Rectal smooth muscle tissue (tissue), 1 donor: ENCODE data around the gene SYT14.

Source experiments
- H3K27ac ChIP-seq: one replicate; pipeline ENCODE4 v1.7.0; 2013; ENCODE audit warnings: low read depth, low read length, inconsistent platforms
- H3K27me3 ChIP-seq: one replicate; pipeline ENCODE4 v1.7.0; 2013; ENCODE audit warnings: low read length; ENCODE audit not compliant: control insufficient read depth, insufficient read depth
- H3K36me3 ChIP-seq: one replicate; pipeline ENCODE4 v1.7.0; 2013; ENCODE audit warnings: low read length; ENCODE audit not compliant: control insufficient read depth, insufficient read depth
- H3K4me1 ChIP-seq: one replicate; pipeline ENCODE4 v1.7.0; 2013; ENCODE audit warnings: low read length; ENCODE audit not compliant: control insufficient read depth, insufficient read depth
- H3K4me3 ChIP-seq: one replicate; pipeline ENCODE4 v1.7.0; 2013; ENCODE audit warnings: low read length
- H3K9ac ChIP-seq: one replicate; pipeline ENCODE4 v1.7.0; 2013; ENCODE audit warnings: low read length

The SYT14 gene

GRCh38 chr1:209999005-209999404 is 61.0 kb downstream of the SYT14 start:
- H3K36me3 ChIP-seq: no peaks in the 10 kb centered on the region
- H3K9ac ChIP-seq: no peak overlapping the region
- H3K27me3 ChIP-seq: no peaks in the 10 kb centered on the region
- no peak overlapping the region for H3K27ac ChIP-seq
- no peaks in the 10 kb centered on the region for H3K4me1 ChIP-seq
- no peak overlapping the region for H3K4me3 ChIP-seq

GRCh38 chr1:210001751-210002150 is 63.7 kb downstream of the SYT14 start:
- no peak overlapping the region for H3K27ac ChIP-seq

GRCh38 chr1:210003501-210003900 is 65.5 kb downstream of the SYT14 start:
- Histone ChIP-seq H3K27me3 (no peaks in the 10 kb centered on the region), H3K4me1 (no peaks in the 10 kb centered on the region), H3K4me3 (no peak overlapping the region), H3K27ac (no peak overlapping the region), H3K9ac (no peak overlapping the region), H3K36me3 (no peaks in the 10 kb centered on the region)

More at GRCh38 chr1:210001751-210002150, 63.7 kb downstream of the SYT14 start:
- Histone ChIP-seq H3K4me3 (no peak overlapping the region), H3K4me1 (no peaks in the 10 kb centered on the region), H3K36me3 (no peaks in the 10 kb centered on the region), H3K9ac (no peak overlapping the region), H3K27me3 (no peaks in the 10 kb centered on the region)

GRCh38 chr1:210010161-210010560 is 72.1 kb downstream of the SYT14 start:
- Histone ChIP-seq H3K36me3 (no peaks in the 10 kb centered on the region), H3K4me3 (no peak overlapping the region), H3K4me1 (no peaks in the 10 kb centered on the region), H3K27ac (no peak overlapping the region), H3K9ac (no peak overlapping the region), H3K27me3 (no peaks in the 10 kb centered on the region)

GRCh38 chr1:210021145-210021860 is 83.3 kb downstream of the SYT14 start:
- Histone ChIP-seq H3K4me1 (no peaks in the 10 kb centered on the region), H3K9ac (no peak overlapping the region), H3K27me3 (no peaks in the 10 kb centered on the region), H3K27ac (no peak overlapping the region), H3K36me3 (no peaks in the 10 kb centered on the region), H3K4me3 (no peak overlapping the region)

- Histone ChIP-seq H3K36me3 (no peaks in the 10 kb centered on the region), H3K4me3 (no peak overlapping the region), H3K27ac (no peak overlapping the region), H3K27me3 (no peaks in the 10 kb centered on the region), H3K4me1 (no peaks in the 10 kb centered on the region), H3K9ac (no peak overlapping the region)
These were observed 84.0 kb downstream of the SYT14 start for GRCh38 chr1:210022044-210022443.

- no peak overlapping the region for H3K27ac ChIP-seq
These were observed 86.3 kb downstream of the SYT14 start for GRCh38 chr1:210024282-210024681.

GRCh38 chr1:210024996-210025395 is 87.0 kb downstream of the SYT14 start:
- no peak overlapping the region for H3K27ac ChIP-seq
- no peaks in the 10 kb centered on the region for H3K4me1 ChIP-seq
- no peak overlapping the region for H3K9ac ChIP-seq
- H3K36me3 ChIP-seq: no peaks in the 10 kb centered on the region
- no peaks in the 10 kb centered on the region for H3K27me3 ChIP-seq
- no peak overlapping the region for H3K4me3 ChIP-seq

More at GRCh38 chr1:210024282-210024681, 86.3 kb downstream of the SYT14 start:
- Histone ChIP-seq H3K4me1 (no peaks in the 10 kb centered on the region), H3K4me3 (no peak overlapping the region), H3K36me3 (no peaks in the 10 kb centered on the region), H3K27me3 (no peaks in the 10 kb centered on the region), H3K9ac (no peak overlapping the region)

- Histone ChIP-seq H3K27me3 (no peaks in the 10 kb centered on the region), H3K9ac (no peak overlapping the region)
These were observed 87.9 kb downstream of the SYT14 start for GRCh38 chr1:210025870-210026269.

GRCh38 chr1:210027994-210028393 is 90.0 kb downstream of the SYT14 start:
- Histone ChIP-seq H3K27ac (no peak overlapping the region), H3K4me3 (no peak overlapping the region), H3K4me1 (no peaks in the 10 kb centered on the region), H3K27me3 (no peaks in the 10 kb centered on the region), H3K9ac (no peak overlapping the region), H3K36me3 (no peaks in the 10 kb centered on the region)

More at GRCh38 chr1:210025870-210026269, 87.9 kb downstream of the SYT14 start:
- no peaks in the 10 kb centered on the region for H3K36me3 ChIP-seq
- H3K4me1 ChIP-seq: no peaks in the 10 kb centered on the region
- no peak overlapping the region for H3K27ac ChIP-seq
- no peak overlapping the region for H3K4me3 ChIP-seq

GRCh38 chr1:210031473-210031872 is 93.5 kb downstream of the SYT14 start:
- Histone ChIP-seq H3K36me3 (no peaks in the 10 kb centered on the region), H3K27ac (no peak overlapping the region), H3K9ac (no peak overlapping the region), H3K27me3 (no peaks in the 10 kb centered on the region), H3K4me1 (no peaks in the 10 kb centered on the region), H3K4me3 (no peak overlapping the region)

GRCh38 chr1:210043058-210043457 is 105.0 kb downstream of the SYT14 start:
- no peaks in the 10 kb centered on the region for H3K36me3 ChIP-seq
- H3K4me1 ChIP-seq: no peaks in the 10 kb centered on the region
- H3K9ac ChIP-seq: no peak overlapping the region
- no peaks in the 10 kb centered on the region for H3K27me3 ChIP-seq
- H3K27ac ChIP-seq: no peak overlapping the region
- H3K4me3 ChIP-seq: no peak overlapping the region

GRCh38 chr1:210049616-210050015 is 111.6 kb downstream of the SYT14 start:
- H3K4me3 ChIP-seq: no peak overlapping the region
- no peak overlapping the region for H3K9ac ChIP-seq
- no peaks in the 10 kb centered on the region for H3K4me1 ChIP-seq
- no peaks in the 10 kb centered on the region for H3K27me3 ChIP-seq
- no peak overlapping the region for H3K27ac ChIP-seq
- no peaks in the 10 kb centered on the region for H3K36me3 ChIP-seq
